ENCODE data around the gene CLINT1.
"Not testable (repeated sequence)": the region's sequence is repeated elsewhere in the genome, so short reads cannot be mapped to it uniquely, and the experiment has no call there.

The CLINT1 gene

GRCh38 chr5:157865781-157866180 is 6.8 kb upstream of the CLINT1 start:
- no peak overlapping the region for H3K4me3 ChIP-seq (ENCODE audit: insufficient read depth, low read depth, low read length, poor library complexity, severe bottlenecking)
- DNase-seq = no peak
- no peaks in the 10 kb centered on the region for H3K36me3 ChIP-seq (ENCODE audit: control insufficient read depth, insufficient read depth, low read length)
- H3K4me1 ChIP-seq (ENCODE audit: control insufficient read depth, insufficient read depth, low read length, poor library complexity, severe bottlenecking) = no peaks in the 10 kb centered on the region
- no peak overlapping the region for H3K27ac ChIP-seq (ENCODE audit: insufficient read depth, low read length, poor library complexity, severe bottlenecking)
- H3K27me3 ChIP-seq (replicated peaks; ENCODE audit: control insufficient read depth, insufficient read depth, low read length, poor library complexity, severe bottlenecking) = no peaks in the 10 kb centered on the region
- H3K9me3 ChIP-seq (ENCODE audit: control insufficient read depth, low read length) = no peaks in the 10 kb centered on the region

DNA sequence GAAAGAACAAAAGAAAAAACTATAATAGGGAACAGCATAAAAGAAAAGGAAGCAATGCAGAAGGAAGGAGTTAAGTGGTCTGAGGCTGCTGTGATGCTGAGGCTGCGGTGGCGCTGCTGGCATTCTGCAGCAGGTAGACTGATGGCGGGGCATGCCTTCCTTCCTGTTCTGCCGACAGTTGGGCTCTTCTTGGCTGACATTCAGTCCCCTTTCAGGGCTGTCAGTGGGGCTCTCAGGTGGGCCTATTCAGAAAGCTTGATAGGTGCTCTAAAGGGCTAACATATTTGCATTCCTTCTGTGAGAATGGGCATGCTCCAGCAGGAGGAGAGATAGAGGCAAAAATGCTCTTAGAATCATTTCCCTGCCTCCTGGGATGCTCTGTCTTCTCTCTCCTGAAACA is 5.1 kb upstream of the CLINT1 start:
- Histone ChIP-seq H3K4me1 (ENCODE audit: control insufficient read depth, insufficient read depth, low read length, poor library complexity, severe bottlenecking) (peaks cover 2% of the 10 kb centered on the region), H3K27me3 (replicated peaks; ENCODE audit: control insufficient read depth, insufficient read depth, low read length, poor library complexity, severe bottlenecking) (no peaks in the 10 kb centered on the region), H3K4me3 (ENCODE audit: insufficient read depth, low read depth, low read length, poor library complexity, severe bottlenecking) (no peak overlapping the region), H3K27ac (ENCODE audit: insufficient read depth, low read length, poor library complexity, severe bottlenecking) (no peak overlapping the region), H3K36me3 (ENCODE audit: control insufficient read depth, insufficient read depth, low read length) (no peaks in the 10 kb centered on the region), H3K9me3 (ENCODE audit: control insufficient read depth, low read length) (no peaks in the 10 kb centered on the region)
- DNase-seq = no peak

DNA sequence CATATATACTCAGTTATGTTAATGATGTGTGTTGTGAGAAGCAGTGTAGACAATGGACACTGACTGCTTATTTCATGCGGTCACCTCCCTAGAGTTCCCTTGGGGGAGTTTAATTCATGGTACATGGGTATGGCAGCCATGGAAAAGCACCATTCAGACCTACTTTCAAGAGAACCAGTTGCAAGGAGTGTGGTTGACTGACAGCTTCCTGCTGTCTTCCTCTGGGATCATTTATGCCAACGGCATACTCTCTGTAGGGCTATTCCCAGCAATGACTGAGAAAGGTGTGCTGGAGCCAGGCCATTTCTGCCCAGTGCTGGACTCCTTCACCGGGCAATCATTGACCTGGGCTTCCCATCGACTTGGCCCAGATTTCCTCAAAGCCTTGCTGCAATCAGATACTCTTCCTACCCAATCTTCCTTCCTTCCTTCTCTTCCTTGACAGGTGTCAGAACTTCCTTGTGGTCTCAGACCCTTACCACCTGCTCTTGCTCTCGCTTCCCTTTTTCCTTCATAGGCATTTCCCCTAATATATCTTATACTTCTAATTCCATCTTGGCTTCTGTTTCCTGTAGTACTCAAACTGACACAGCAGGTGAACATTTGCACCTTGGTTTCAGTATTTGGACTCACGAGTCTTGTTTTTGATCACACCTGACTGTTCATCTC is 3.4 kb upstream of the CLINT1 start:
- Histone ChIP-seq H3K9me3 (ENCODE audit: control insufficient read depth, low read length) (no peaks in the 10 kb centered on the region), H3K4me1 (ENCODE audit: control insufficient read depth, insufficient read depth, low read length, poor library complexity, severe bottlenecking) (peaks cover 2% of the 10 kb centered on the region), H3K4me3 (ENCODE audit: insufficient read depth, low read depth, low read length, poor library complexity, severe bottlenecking) (no peak overlapping the region), H3K36me3 (ENCODE audit: control insufficient read depth, insufficient read depth, low read length) (no peaks in the 10 kb centered on the region), H3K27me3 (replicated peaks; ENCODE audit: control insufficient read depth, insufficient read depth, low read length, poor library complexity, severe bottlenecking) (no peaks in the 10 kb centered on the region), H3K27ac (ENCODE audit: insufficient read depth, low read length, poor library complexity, severe bottlenecking) (no peak overlapping the region)
- DNase-seq = no peak

DNA sequence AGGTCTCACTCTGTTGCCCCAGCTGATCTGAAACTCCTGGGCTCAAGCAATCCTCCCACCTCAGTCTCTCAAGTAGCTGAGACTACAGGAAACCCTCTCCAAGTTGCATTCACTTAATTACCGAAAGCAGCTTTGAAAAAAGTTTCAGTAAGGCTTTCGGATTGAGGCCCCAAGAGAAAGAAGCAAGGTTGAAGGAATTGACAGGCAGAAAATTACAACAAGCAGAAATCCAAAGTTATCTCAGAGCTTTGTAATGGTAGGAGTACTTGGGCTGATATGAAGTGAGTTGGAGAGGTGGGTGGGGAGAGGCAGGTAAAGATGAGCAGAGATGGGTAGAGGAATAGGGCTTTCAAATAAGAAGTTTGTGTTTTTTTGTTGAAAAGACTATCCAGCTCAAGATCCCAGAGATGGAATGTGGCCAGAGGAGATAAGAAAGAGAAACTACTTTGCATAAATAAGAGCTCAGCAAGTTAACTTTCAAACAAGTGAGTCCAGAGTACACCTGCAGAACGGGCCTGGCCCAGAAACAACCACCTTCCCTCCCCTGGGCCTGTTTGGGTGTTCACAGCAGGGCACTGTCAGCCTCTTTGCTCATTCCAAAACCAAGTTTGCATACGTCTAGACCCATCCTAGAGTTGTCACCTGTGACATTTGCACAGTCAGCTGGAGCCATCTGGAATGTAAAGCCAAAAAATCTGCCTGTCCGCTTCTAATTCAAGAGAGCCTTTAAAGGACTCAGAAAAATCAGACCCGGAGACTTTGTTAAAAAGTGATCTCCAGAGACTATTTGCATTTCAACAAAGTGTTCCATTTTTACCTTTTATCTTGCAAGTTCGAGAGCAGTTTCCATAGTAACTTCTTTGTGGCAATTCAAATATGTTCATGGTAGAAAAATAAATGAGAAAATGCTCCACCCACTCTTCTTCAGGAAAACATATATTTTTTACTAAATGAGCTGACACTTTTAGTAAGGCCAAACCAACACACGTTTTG is 2.2 kb upstream of the CLINT1 start:
- Histone ChIP-seq H3K27me3 (replicated peaks; ENCODE audit: control insufficient read depth, insufficient read depth, low read length, poor library complexity, severe bottlenecking) (no peaks in the 10 kb centered on the region), H3K4me3 (ENCODE audit: insufficient read depth, low read depth, low read length, poor library complexity, severe bottlenecking) (no peak overlapping the region), H3K9me3 (ENCODE audit: control insufficient read depth, low read length) (no peaks in the 10 kb centered on the region), H3K4me1 (ENCODE audit: control insufficient read depth, insufficient read depth, low read length, poor library complexity, severe bottlenecking) (peaks cover 2% of the 10 kb centered on the region), H3K36me3 (ENCODE audit: control insufficient read depth, insufficient read depth, low read length) (no peaks in the 10 kb centered on the region), H3K27ac (ENCODE audit: insufficient read depth, low read length, poor library complexity, severe bottlenecking) (no peak overlapping the region)
- no peak for DNase-seq

GRCh38 chr5:157859227-157859575 is 256 bp upstream of the CLINT1 start:
- Histone ChIP-seq H3K4me1 (ENCODE audit: control insufficient read depth, insufficient read depth, low read length, poor library complexity, severe bottlenecking) (peaks cover 2% of the 10 kb centered on the region), H3K27me3 (replicated peaks; ENCODE audit: control insufficient read depth, insufficient read depth, low read length, poor library complexity, severe bottlenecking) (no peaks in the 10 kb centered on the region), H3K4me3 (ENCODE audit: insufficient read depth, low read depth, low read length, poor library complexity, severe bottlenecking) (peak overlapping the region; percentile 87), H3K9me3 (ENCODE audit: control insufficient read depth, low read length) (no peaks in the 10 kb centered on the region), H3K36me3 (ENCODE audit: control insufficient read depth, insufficient read depth, low read length) (no peaks in the 10 kb centered on the region), H3K27ac (ENCODE audit: insufficient read depth, low read length, poor library complexity, severe bottlenecking) (peak overlapping the region; percentile 81)
- DNase-seq = no peak

DNA sequence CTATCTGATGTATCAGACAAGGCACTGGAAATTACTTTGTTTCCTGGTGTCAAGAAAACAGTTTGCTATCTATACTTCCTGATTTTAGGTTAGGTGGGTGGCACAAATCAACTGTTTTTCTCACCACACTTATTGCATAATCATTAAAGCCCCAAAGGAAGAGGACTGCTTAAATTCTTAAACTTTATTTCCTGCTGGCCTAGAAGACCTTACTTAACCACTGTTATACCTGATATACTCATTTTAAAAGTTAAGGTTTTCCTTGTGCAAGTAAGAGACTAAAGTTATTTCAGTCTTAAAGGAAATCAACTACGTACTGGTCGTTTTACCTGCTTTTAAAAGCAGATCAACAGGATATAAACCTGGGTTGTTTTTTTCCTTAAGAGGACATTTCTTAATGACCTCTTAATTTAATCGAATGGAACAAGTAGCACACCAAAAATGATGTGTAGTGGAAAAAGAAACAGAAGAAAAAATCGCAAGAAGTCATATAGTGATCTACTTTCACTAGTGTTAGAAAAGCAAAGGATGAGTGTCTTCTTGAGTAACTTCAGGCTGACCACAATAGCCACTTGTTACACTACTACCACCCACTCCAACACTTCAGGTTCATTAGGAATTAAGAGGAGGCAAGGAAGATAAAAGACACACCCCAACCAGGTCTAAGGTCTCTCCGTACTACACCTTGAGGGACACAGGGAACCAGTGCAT is 974 bp downstream of the CLINT1 start:
- H3K27ac ChIP-seq (ENCODE audit: insufficient read depth, low read length, poor library complexity, severe bottlenecking) = peak overlapping the region; percentile 81
- H3K27me3 ChIP-seq (replicated peaks; ENCODE audit: control insufficient read depth, insufficient read depth, low read length, poor library complexity, severe bottlenecking) = no peaks in the 10 kb centered on the region
- H3K4me1 ChIP-seq (ENCODE audit: control insufficient read depth, insufficient read depth, low read length, poor library complexity, severe bottlenecking) = peaks cover 2% of the 10 kb centered on the region
- no peaks in the 10 kb centered on the region for H3K9me3 ChIP-seq (ENCODE audit: control insufficient read depth, low read length)
- no peaks in the 10 kb centered on the region for H3K36me3 ChIP-seq (ENCODE audit: control insufficient read depth, insufficient read depth, low read length)
- no peak for DNase-seq
- peak overlapping the region; percentile 87 for H3K4me3 ChIP-seq (ENCODE audit: insufficient read depth, low read depth, low read length, poor library complexity, severe bottlenecking)

GRCh38 chr5:157855404-157855994 is 3.4 kb downstream of the CLINT1 start:
- no peak overlapping the region for H3K4me3 ChIP-seq (ENCODE audit: insufficient read depth, low read depth, low read length, poor library complexity, severe bottlenecking)
- no peak overlapping the region for H3K27ac ChIP-seq (ENCODE audit: insufficient read depth, low read length, poor library complexity, severe bottlenecking)
- no peaks in the 10 kb centered on the region for H3K9me3 ChIP-seq (ENCODE audit: control insufficient read depth, low read length)
- no peaks in the 10 kb centered on the region for H3K36me3 ChIP-seq (ENCODE audit: control insufficient read depth, insufficient read depth, low read length)
- H3K4me1 ChIP-seq (ENCODE audit: control insufficient read depth, insufficient read depth, low read length, poor library complexity, severe bottlenecking) = peaks cover 2% of the 10 kb centered on the region
- no peaks in the 10 kb centered on the region for H3K27me3 ChIP-seq (replicated peaks; ENCODE audit: control insufficient read depth, insufficient read depth, low read length, poor library complexity, severe bottlenecking)
- DNase-seq = no peak

DNA sequence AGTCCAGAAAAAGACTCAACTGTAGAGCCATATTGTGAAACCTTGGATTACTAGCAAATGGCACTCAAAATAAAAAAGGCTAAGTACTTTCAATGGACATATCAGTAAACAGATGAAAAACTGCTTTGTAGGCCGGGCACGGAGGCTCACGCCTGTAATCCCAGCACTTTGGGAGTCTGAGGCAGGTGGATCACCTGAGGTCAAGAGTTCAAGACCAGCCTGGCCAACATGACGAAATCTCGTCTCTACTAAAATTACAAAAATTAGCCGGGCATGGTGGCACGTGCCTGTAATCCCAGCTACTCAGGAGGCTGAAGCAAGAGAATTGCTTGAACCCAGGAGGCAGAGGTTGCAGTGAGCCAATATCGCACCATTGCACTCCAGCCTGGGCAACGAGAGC is 5.6 kb downstream of the CLINT1 start:
- H3K4me3 ChIP-seq (ENCODE audit: insufficient read depth, low read depth, low read length, poor library complexity, severe bottlenecking); H3K36me3 ChIP-seq (ENCODE audit: control insufficient read depth, insufficient read depth, low read length); H3K27me3 ChIP-seq (replicated peaks; ENCODE audit: control insufficient read depth, insufficient read depth, low read length, poor library complexity, severe bottlenecking); H3K9me3 ChIP-seq (ENCODE audit: control insufficient read depth, low read length); H3K4me1 ChIP-seq (ENCODE audit: control insufficient read depth, insufficient read depth, low read length, poor library complexity, severe bottlenecking); H3K27ac ChIP-seq (ENCODE audit: insufficient read depth, low read length, poor library complexity, severe bottlenecking); DNase-seq: not testable (repeated sequence)

GRCh38 chr5:157845914-157846598 is 12.9 kb downstream of the CLINT1 start:
- Histone ChIP-seq H3K27ac (ENCODE audit: insufficient read depth, low read length, poor library complexity, severe bottlenecking) (no peak overlapping the region), H3K9me3 (ENCODE audit: control insufficient read depth, low read length) (no peaks in the 10 kb centered on the region), H3K4me1 (ENCODE audit: control insufficient read depth, insufficient read depth, low read length, poor library complexity, severe bottlenecking) (no peaks in the 10 kb centered on the region), H3K36me3 (ENCODE audit: control insufficient read depth, insufficient read depth, low read length) (peaks cover 6% of the 10 kb centered on the region), H3K27me3 (replicated peaks; ENCODE audit: control insufficient read depth, insufficient read depth, low read length, poor library complexity, severe bottlenecking) (no peaks in the 10 kb centered on the region), H3K4me3 (ENCODE audit: insufficient read depth, low read depth, low read length, poor library complexity, severe bottlenecking) (no peak overlapping the region)
- DNase-seq = no peak
